ENCODE data around the gene PCDHGB2.
"Not testable (repeated sequence)": the region's sequence is repeated elsewhere in the genome, so short reads cannot be mapped to it uniquely, and the experiment has no call there.

PCDHGB2 gene

DNA sequence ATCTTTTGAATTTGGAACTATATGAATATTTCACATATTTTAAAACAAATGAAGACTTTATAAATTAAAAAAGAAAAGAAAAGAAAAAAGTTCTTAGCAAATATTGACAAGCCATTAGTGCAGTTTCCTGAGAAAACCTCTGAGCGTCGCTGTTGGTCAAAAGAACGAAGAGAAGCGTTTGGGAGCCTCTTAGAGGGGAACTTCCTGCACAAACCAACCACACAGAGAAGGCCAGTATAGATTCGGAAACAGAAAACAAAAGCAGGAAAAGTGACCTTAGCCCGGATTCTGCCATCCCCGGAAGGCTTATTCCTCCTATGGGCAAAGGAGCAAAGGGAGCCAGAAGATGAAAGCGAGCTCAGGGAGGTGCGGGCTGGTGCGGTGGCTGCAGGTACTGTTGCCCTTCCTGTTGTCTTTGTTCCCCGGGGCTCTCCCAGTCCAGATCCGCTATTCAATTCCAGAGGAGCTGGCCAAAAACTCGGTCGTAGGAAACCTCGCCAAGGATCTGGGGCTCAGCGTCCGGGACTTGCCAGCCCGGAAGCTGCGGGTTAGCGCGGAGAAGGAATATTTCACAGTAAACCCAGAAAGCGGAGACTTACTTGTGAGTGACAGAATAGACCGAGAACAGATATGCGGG is at the start of gene PCDHGB2:
Gene PCDHGB2, plus strand, starts transcription at position 205 of the 637 bp plus-strand sequence. Its CDS starts 142 bp downstream, at position 347.
- no peak within 1 kb of the TSS for H3K27ac ChIP-seq (ENCODE audit: low read length)
- no peak for DNase-seq (ENCODE audit: low read depth, low spot score)
- no peaks in the 10 kb centered on the region for H3K4me1 ChIP-seq (ENCODE audit: control insufficient read depth, insufficient read depth, low read length)
- H3K4me3 ChIP-seq (ENCODE audit: low read length): no peak within 1 kb of the TSS
- WGBS (ENCODE audit: insufficient coverage, insufficient read length): no CpG with 5 or more reads among the region's 24 CpGs
- peaks cover 7% of the 10 kb centered on the region for H3K9me3 ChIP-seq (ENCODE audit: control insufficient read depth, insufficient read depth, low read length)
- H3K36me3 ChIP-seq (ENCODE audit: control insufficient read depth, insufficient read depth, low read length): peaks cover 4% of the 10 kb centered on the region
- H3K27me3 ChIP-seq (ENCODE audit: control insufficient read depth, insufficient read depth, low read length): no peaks in the 10 kb centered on the region

GRCh38 chr5:141313711-141314110 is 46.1 kb upstream of the PCDHGB2 start:
- DNase-seq (ENCODE audit: low read depth, low spot score): no peak
- Histone ChIP-seq H3K4me3 (ENCODE audit: low read length) (no peak overlapping the region), H3K27me3 (ENCODE audit: control insufficient read depth, insufficient read depth, low read length) (no peaks in the 10 kb centered on the region), H3K36me3 (ENCODE audit: control insufficient read depth, insufficient read depth, low read length) (peaks cover 2% of the 10 kb centered on the region; the same call in 1 of the 2 replicates), H3K4me1 (ENCODE audit: control insufficient read depth, insufficient read depth, low read length) (no peaks in the 10 kb centered on the region), H3K9me3 (ENCODE audit: control insufficient read depth, insufficient read depth, low read length) (no peaks in the 10 kb centered on the region; the same call in 1 of the 2 replicates), H3K27ac (ENCODE audit: low read length) (no peak overlapping the region)

DNA sequence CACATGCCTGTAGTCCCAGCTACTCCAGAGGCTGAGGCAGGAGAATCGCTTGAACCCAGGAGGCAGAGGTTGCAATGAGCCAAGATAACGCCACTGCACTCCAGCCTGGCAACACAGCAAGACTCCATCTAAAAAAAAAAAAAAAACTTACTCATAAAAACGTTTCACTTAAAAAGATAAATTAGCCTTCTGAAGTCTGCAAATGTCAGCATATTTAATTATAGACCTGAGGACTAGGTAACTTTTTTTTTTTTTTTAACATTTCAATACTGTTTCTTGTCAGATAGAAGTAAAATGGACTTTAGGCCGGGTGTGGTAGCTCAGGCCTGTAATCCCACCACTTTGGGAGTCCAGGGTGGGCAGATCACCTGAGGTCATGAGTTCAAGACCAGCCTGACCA is 42.8 kb upstream of the PCDHGB2 start:
- not testable (repeated sequence) for H3K9me3 ChIP-seq (ENCODE audit: control insufficient read depth, insufficient read depth, low read length); H3K27me3 ChIP-seq (ENCODE audit: control insufficient read depth, insufficient read depth, low read length); DNase-seq (ENCODE audit: low read depth, low spot score); H3K4me3 ChIP-seq (ENCODE audit: low read length); H3K27ac ChIP-seq (ENCODE audit: low read length); H3K4me1 ChIP-seq (ENCODE audit: control insufficient read depth, insufficient read depth, low read length); H3K36me3 ChIP-seq (ENCODE audit: control insufficient read depth, insufficient read depth, low read length)
- no CpG with 5 or more reads among the region's 4 CpGs for WGBS (ENCODE audit: insufficient coverage, insufficient read length)

- no peaks in the 10 kb centered on the region; the same call in 1 of the 2 replicates for H3K9me3 ChIP-seq (ENCODE audit: control insufficient read depth, insufficient read depth, low read length)
- H3K36me3 ChIP-seq (ENCODE audit: control insufficient read depth, insufficient read depth, low read length): peaks cover 8% of the 10 kb centered on the region; the same call in 1 of the 2 replicates
- no peaks in the 10 kb centered on the region for H3K27me3 ChIP-seq (ENCODE audit: control insufficient read depth, insufficient read depth, low read length)
- peaks cover 2% of the 10 kb centered on the region; the same call in 1 of the 2 replicates for H3K4me1 ChIP-seq (ENCODE audit: control insufficient read depth, insufficient read depth, low read length)
- no peak overlapping the region for H3K4me3 ChIP-seq (ENCODE audit: low read length)
- DNase-seq (ENCODE audit: low read depth, low spot score): no peak
- WGBS (ENCODE audit: insufficient coverage, insufficient read length): no CpG with 5 or more reads among the region's 6 CpGs
- H3K27ac ChIP-seq (ENCODE audit: low read length): no peak overlapping the region
Measured at GRCh38 chr5:141319202-141319601, 40.6 kb upstream of the PCDHGB2 start.

DNA sequence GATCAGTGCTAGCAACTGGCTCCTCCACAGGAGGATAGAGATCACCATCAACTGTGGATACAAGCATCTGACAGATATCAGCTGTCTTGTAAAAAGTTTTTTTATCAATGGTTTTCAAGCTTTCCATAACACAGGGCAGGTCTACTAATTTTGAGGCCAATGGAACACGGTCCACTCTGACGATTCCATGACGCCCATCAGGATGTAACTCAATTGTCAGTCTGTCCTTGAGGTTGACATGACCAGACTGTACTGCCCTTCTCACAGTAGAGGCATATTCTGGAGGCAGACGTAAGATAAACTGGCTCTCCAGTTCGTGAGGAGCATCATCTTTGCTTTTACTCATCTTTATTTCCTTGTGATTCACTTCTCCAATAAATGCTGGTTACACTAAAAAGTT is 40.1 kb upstream of the PCDHGB2 start:
- no peak for DNase-seq (ENCODE audit: low read depth, low spot score)
- no peaks in the 10 kb centered on the region for H3K27me3 ChIP-seq (ENCODE audit: control insufficient read depth, insufficient read depth, low read length)
- H3K4me1 ChIP-seq (ENCODE audit: control insufficient read depth, insufficient read depth, low read length): peaks cover 2% of the 10 kb centered on the region; the same call in 1 of the 2 replicates
- no peak overlapping the region for H3K27ac ChIP-seq (ENCODE audit: low read length)
- no CpG with 5 or more reads among the region's 5 CpGs for WGBS (ENCODE audit: insufficient coverage, insufficient read length)
- peaks cover 8% of the 10 kb centered on the region; the same call in 1 of the 2 replicates for H3K36me3 ChIP-seq (ENCODE audit: control insufficient read depth, insufficient read depth, low read length)
- H3K4me3 ChIP-seq (ENCODE audit: low read length): peak overlapping the region; percentile 70; the same call in 1 of the 2 replicates
- H3K9me3 ChIP-seq (ENCODE audit: control insufficient read depth, insufficient read depth, low read length): no peaks in the 10 kb centered on the region; the same call in 1 of the 2 replicates

- DNase-seq (ENCODE audit: low read depth, low spot score): peak; percentile 84
- H3K4me1 ChIP-seq (ENCODE audit: control insufficient read depth, insufficient read depth, low read length): peaks cover 2% of the 10 kb centered on the region; the same call in 1 of the 2 replicates
- H3K36me3 ChIP-seq (ENCODE audit: control insufficient read depth, insufficient read depth, low read length): peaks cover 8% of the 10 kb centered on the region; the same call in 1 of the 2 replicates
- WGBS (ENCODE audit: insufficient coverage, insufficient read length): no CpG with 5 or more reads among the region's 67 CpGs
- H3K27me3 ChIP-seq (ENCODE audit: control insufficient read depth, insufficient read depth, low read length): no peaks in the 10 kb centered on the region
- H3K9me3 ChIP-seq (ENCODE audit: control insufficient read depth, insufficient read depth, low read length): no peaks in the 10 kb centered on the region; the same call in 1 of the 2 replicates
- no peak within 1 kb of the TSS for H3K27ac ChIP-seq (ENCODE audit: low read length)
- H3K4me3 ChIP-seq (ENCODE audit: low read length): peak within 1 kb of the TSS; percentile 70; the same call in 1 of the 2 replicates
Measured at GRCh38 chr5:141320225-141321169, 39.3 kb upstream of the PCDHGB2 start, which contains the start of gene TAF7. TAF7 (minus strand) TSS chr5:141320784; CDS start chr5:141320044, 740 bp downstream.

DNA sequence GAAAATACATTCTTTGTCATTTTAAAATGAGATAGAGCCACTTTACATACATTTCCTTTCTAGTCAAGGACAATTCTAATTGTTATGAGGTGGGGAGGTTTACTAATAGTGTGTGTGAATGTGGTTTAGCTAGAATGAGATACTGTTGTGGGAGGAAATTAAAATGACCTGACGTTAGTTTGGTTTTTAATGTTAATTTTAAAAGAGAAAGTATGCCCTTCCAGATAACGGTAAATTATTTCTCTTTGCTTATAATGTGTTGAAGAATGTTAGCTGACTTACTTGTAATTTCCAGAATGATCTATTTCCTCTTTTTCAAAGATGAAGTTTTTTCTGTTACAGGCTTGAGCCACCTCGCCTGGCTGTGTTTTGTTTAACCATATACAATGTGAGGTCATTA is 37.5 kb upstream of the PCDHGB2 start:
- Histone ChIP-seq H3K4me3 (ENCODE audit: low read length) (no peak overlapping the region), H3K27me3 (ENCODE audit: control insufficient read depth, insufficient read depth, low read length) (no peaks in the 10 kb centered on the region), H3K27ac (ENCODE audit: low read length) (no peak overlapping the region), H3K36me3 (ENCODE audit: control insufficient read depth, insufficient read depth, low read length) (peaks cover 8% of the 10 kb centered on the region; the same call in 1 of the 2 replicates), H3K9me3 (ENCODE audit: control insufficient read depth, insufficient read depth, low read length) (no peaks in the 10 kb centered on the region; the same call in 1 of the 2 replicates), H3K4me1 (ENCODE audit: control insufficient read depth, insufficient read depth, low read length) (peaks cover 2% of the 10 kb centered on the region; the same call in 1 of the 2 replicates)
- DNase-seq (ENCODE audit: low read depth, low spot score): no peak
- 100% methylated on average over 2 of the region's 3 CpGs for WGBS (ENCODE audit: insufficient coverage, insufficient read length)

- peak; percentile 41 for DNase-seq (ENCODE audit: low read depth, low spot score)
- H3K36me3 ChIP-seq (ENCODE audit: control insufficient read depth, insufficient read depth, low read length): no peaks in the 10 kb centered on the region
- no peak overlapping the region for H3K27ac ChIP-seq (ENCODE audit: low read length)
- no peaks in the 10 kb centered on the region for H3K4me1 ChIP-seq (ENCODE audit: control insufficient read depth, insufficient read depth, low read length)
- no CpG with 5 or more reads among the region's 27 CpGs for WGBS (ENCODE audit: insufficient coverage, insufficient read length)
- peak overlapping the region; percentile 23; the same call in 1 of the 2 replicates for H3K4me3 ChIP-seq (ENCODE audit: low read length)
- no peaks in the 10 kb centered on the region for H3K27me3 ChIP-seq (ENCODE audit: control insufficient read depth, insufficient read depth, low read length)
- no peaks in the 10 kb centered on the region for H3K9me3 ChIP-seq (ENCODE audit: control insufficient read depth, insufficient read depth, low read length)
Measured at GRCh38 chr5:141326088-141326854, 33.5 kb upstream of the PCDHGB2 start.

GRCh38 chr5:141328231-141328630 is 31.6 kb upstream of the PCDHGB2 start:
- DNase-seq (ENCODE audit: low read depth, low spot score): no peak
- H3K27me3 ChIP-seq (ENCODE audit: control insufficient read depth, insufficient read depth, low read length): no peaks in the 10 kb centered on the region
- no peak overlapping the region for H3K4me3 ChIP-seq (ENCODE audit: low read length)
- H3K4me1 ChIP-seq (ENCODE audit: control insufficient read depth, insufficient read depth, low read length): no peaks in the 10 kb centered on the region
- no CpG with 5 or more reads among the region's 8 CpGs for WGBS (ENCODE audit: insufficient coverage, insufficient read length)
- no peak overlapping the region for H3K27ac ChIP-seq (ENCODE audit: low read length)
- H3K36me3 ChIP-seq (ENCODE audit: control insufficient read depth, insufficient read depth, low read length): no peaks in the 10 kb centered on the region
- H3K9me3 ChIP-seq (ENCODE audit: control insufficient read depth, insufficient read depth, low read length): no peaks in the 10 kb centered on the region

Data from iPS DF 6.9 (cell line).